Endothelial cell of umbilical vein (primary cell): ENCODE measurements around the gene ADAMTS14. TPM values are rescaled to one million over a fixed set of nuclear protein-coding genes. Genes with fewer than 3 reads are reported as not detected.

Experiments used
- BruUV-seq: library from RNA; stranded (reverse); fragments of 400-500 nt; replicated peaks from 2 replicates; lab custom pipeline; 2021; lab: Mats Ljungman, UMichigan
- CTCF ChIA-PET: fragments of 300-600, 350-600 bp; sonication (Branson Sonifier 250); formaldehyde crosslinking; loops from one replicate; lab custom pipeline; 2021; ENCODE audit warnings: antibody characterized with exemption, inconsistent platforms; lab: Charles Lee
- POLR2A ChIA-PET: fragments of 300-600, 350-600 bp; sonication (Branson Sonifier 250); formaldehyde crosslinking; loops from one replicate; lab custom pipeline; 2021; ENCODE audit warnings: antibody characterized with exemption, inconsistent platforms; lab: Charles Lee
- DNase-seq: peaks from one replicate; pipeline ENCODE4 v3.0.0-alpha.2; 2011; ENCODE audit warnings: low read depth, low spot score
- FAIRE-seq: peaks from 2 replicates; lab custom pipeline; 2011; peaks lifted over from hg19 to GRCh38; lab: Jason Lieb, UNC
- H2AFZ ChIP-seq: 2 replicates; pipeline ENCODE4 v1.6.0; 2012; ENCODE audit warnings: low read depth, low read length, control low read depth, inconsistent platforms
- H3K27ac ChIP-seq: 2 replicates; pipeline ENCODE4 v1.5.1; 2011; ENCODE audit warnings: low read depth, mild to moderate bottlenecking, control low read depth, low read length, moderate library complexity; ENCODE audit not compliant: insufficient read depth
- H3K27me3 ChIP-seq, 2 experiments: 2 replicates each; pipeline versions ENCODE4 v1.6.0 to v1.6.1; 2011; ENCODE audit warnings: low read length in 2 of 2, mixed read lengths in 1 of 2; ENCODE audit not compliant: control insufficient read depth in 2 of 2, insufficient read depth in 2 of 2
- H3K36me3 ChIP-seq, 2 experiments: 2 replicates in 1 of 2; 3 replicates in 1 of 2; pipeline ENCODE4 v1.5.1; 2011; ENCODE audit warnings: low read length in 2 of 2, mild to moderate bottlenecking in 1 of 2, moderate library complexity in 1 of 2; ENCODE audit not compliant: control insufficient read depth in 2 of 2, insufficient read depth in 2 of 2; ENCODE audit errors: extremely low read depth in 1 of 2
- H3K4me1 ChIP-seq: 3 replicates; pipeline ENCODE4 v1.5.1; 2011; ENCODE audit warnings: mild to moderate bottlenecking, low read length; ENCODE audit not compliant: control insufficient read depth, insufficient read depth; ENCODE audit errors: extremely low read depth
- H3K4me2 ChIP-seq: 2 replicates; pipeline ENCODE4 v1.6.1; 2011; ENCODE audit warnings: low read length, control low read depth, mixed read lengths; ENCODE audit not compliant: insufficient read depth
- H3K4me3 ChIP-seq, 3 experiments: fragments of 200-600 bp in 1 of 3; sonication (generic), shearing (Covaris generic) in 1 of 3; replicated peaks in 1 of 3; 2 replicates each; pipeline ENCODE4 v1.5.1; 2011 to 2016; ENCODE audit warnings: control low read depth in 3 of 3, low read length in 3 of 3, mild to moderate bottlenecking in 2 of 3, inconsistent platforms in 1 of 3, low read depth in 1 of 3, moderate library complexity in 1 of 3; ENCODE audit not compliant: insufficient read depth in 1 of 3
- H3K79me2 ChIP-seq: 2 replicates; pipeline ENCODE4 v1.6.0; 2012; ENCODE audit warnings: low read length, inconsistent platforms; ENCODE audit not compliant: control insufficient read depth, insufficient read depth
- H3K9ac ChIP-seq: replicated peaks from 2 replicates; pipeline ENCODE3; 2011; ENCODE audit warnings: low read length, control low read depth; ENCODE audit not compliant: insufficient read depth; ENCODE audit errors: extremely low read depth
- H3K9me1 ChIP-seq: replicated peaks from 3 replicates; pipeline ENCODE4 v1.6.0; 2011; ENCODE audit warnings: mild to moderate bottlenecking, low read length; ENCODE audit not compliant: control insufficient read depth, insufficient read depth; ENCODE audit errors: extremely low read depth
- H3K9me3 ChIP-seq: replicated peaks from 2 replicates; pipeline ENCODE4 v1.5.1; 2012; ENCODE audit warnings: low read length, inconsistent platforms; ENCODE audit not compliant: control insufficient read depth, insufficient read depth
- H4K20me1 ChIP-seq: replicated peaks from 2 replicates; pipeline ENCODE3; 2011; ENCODE audit warnings: mild to moderate bottlenecking, low read length; ENCODE audit not compliant: control insufficient read depth, insufficient read depth; ENCODE audit errors: extremely low read depth
- CTCF ChIP-seq, 2 donors: IDR thresholded peaks; 1 replicate in 1 of 2; 2 replicates in 1 of 2; pipeline ENCODE4 v1.5.1; 2011; ENCODE audit warnings: low read length in 2 of 2, mild to moderate bottlenecking in 2 of 2, moderate library complexity in 2 of 2, control low read depth in 1 of 2, inconsistent platforms in 1 of 2, low read depth in 1 of 2; ENCODE audit not compliant: insufficient read depth in 1 of 2; ENCODE audit errors: extremely low read depth in 1 of 2
- GATA2 ChIP-seq: IDR thresholded peaks from 2 replicates; pipeline ENCODE4 v1.7.0; 2011; ENCODE audit warnings: low read depth, mild to moderate bottlenecking, moderate library complexity, mixed read lengths, low read length; ENCODE audit not compliant: insufficient read length, insufficient read depth
- JUN ChIP-seq: IDR thresholded peaks from 2 replicates; pipeline ENCODE4 v1.6.1; 2011; ENCODE audit warnings: borderline replicate concordance, low read depth; ENCODE audit not compliant: insufficient read length, insufficient read depth
- MAX ChIP-seq: IDR thresholded peaks from 2 replicates; pipeline ENCODE4 v1.6.1; 2011; ENCODE audit not compliant: insufficient read depth, insufficient read length
- POLR2A ChIP-seq: IDR thresholded peaks from 2 replicates; pipeline ENCODE4 v1.6.1; 2012; ENCODE audit warnings: low read depth, mild to moderate bottlenecking, control low read depth, low read length
- POLR2AphosphoS5 ChIP-seq: IDR thresholded peaks from 2 replicates; pipeline ENCODE4 v1.6.1; 2012; ENCODE audit warnings: low read depth, mild to moderate bottlenecking, control low read depth, low read length, moderate library complexity; ENCODE audit not compliant: insufficient read depth
- dilution Hi-C: fragments of 300-500 bp; cut with MboI; formaldehyde crosslinking; loops from one replicate; pipeline ENCODE4 v1.15.0; 2019; ENCODE audit warnings: low sequenced_read_pairs; ENCODE audit not compliant: extremely low pct_ligation_motif_present
- intact Hi-C: fragments of 100-400 bp; cut with micrococcal nuclease; formaldehyde crosslinking; loops from one replicate; pipeline ENCODE4 v1.10.0; 2022
- polyA plus RNA-seq, 4 experiments: library from polyadenylated mRNA; depleted of rRNA in 3 of 4; stranded (reverse) in 3 of 4; unstranded in 1 of 4; fragments of >200 nt; gene quantifications; 2 replicates each; pipeline versions ENCODE4 v1.2.1 to v1.2.3, GENCODE V29; 2011 to 2012; ENCODE audit warnings: missing spikeins in 1 of 4
- total RNA-seq: library from RNA; stranded (reverse); gene quantifications from 2 replicates; pipeline ENCODE4 v1.2.3, GENCODE V29; 2021

The ADAMTS14 gene
- total and polyA plus RNA-seq, 2 donors (not counting 3 experiments of a cell fraction or from before 2014, with no cell fraction given) = not detected

- dilution Hi-C loops = no loop called here
- POLR2A ChIA-PET = no interaction called here
These were observed 41.9 kb downstream of the ADAMTS14 start for GRCh38 chr10:70714245-70714644.

More at GRCh38 chr10:70714245-70714644, 41.9 kb downstream of the ADAMTS14 start:
- no peaks in the 10 kb centered on the region for H3K36me3 ChIP-seq
- no peaks in the 10 kb centered on the region for H3K27me3 ChIP-seq
- no peak overlapping the region for H3K4me2 ChIP-seq
- no peak overlapping the region for H3K4me3 ChIP-seq
- intact Hi-C loops = no loop called here
- H3K79me2 ChIP-seq = no peaks in the 10 kb centered on the region
- DNase-seq (no peak), FAIRE-seq (no peak)
- BruUV-seq = no TSS peak
- no peaks in the 10 kb centered on the region for H4K20me1 ChIP-seq
- no peaks in the 10 kb centered on the region for H3K9me1 ChIP-seq
- no peak overlapping the region for H3K27ac ChIP-seq
- CTCF ChIA-PET = no interaction called here
- no peaks in the 10 kb centered on the region for H3K9me3 ChIP-seq
- TF ChIP-seq JUN (no peak), GATA2 (no peak), POLR2AphosphoS5 (no peak), CTCF (IDR thresholded peaks at IDR 0.05; ENCODE audit: extremely low read depth in 1 of 2, insufficient read depth in 1 of 2, low read depth in 1 of 2, low read length in 2 of 2) (no peak), MAX (no peak), POLR2A (no peak)
- no peak overlapping the region for H2AFZ ChIP-seq
- H3K9ac ChIP-seq = no peak overlapping the region
- peaks cover 3% of the 10 kb centered on the region for H3K4me1 ChIP-seq
